Measurements from ENCODE around the gene SCP2D1.
"Not testable (repeated sequence)": the region's sequence is repeated elsewhere in the genome, so short reads cannot be mapped to it uniquely, and the experiment has no call there.

The SCP2D1 gene

DNA sequence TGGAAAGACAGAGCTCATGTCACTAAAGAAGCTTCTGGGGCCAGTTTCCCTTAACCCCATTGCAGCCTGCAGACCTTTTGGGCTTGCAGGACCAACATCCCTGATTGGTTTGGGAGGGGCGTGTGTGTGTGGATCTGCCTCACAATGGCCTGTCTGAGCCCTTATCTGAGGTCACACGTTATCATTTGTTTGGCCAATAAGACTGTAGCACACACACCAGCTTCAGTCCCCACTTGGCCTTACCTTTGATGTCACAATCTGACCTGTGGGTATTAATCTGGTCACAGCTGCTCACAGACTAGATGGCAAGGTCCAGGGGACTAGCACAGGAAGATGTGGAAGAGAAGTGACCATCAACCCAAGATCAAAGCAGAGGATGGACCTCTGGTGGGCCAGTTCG lies at the start of gene SCP2D1:
Gene SCP2D1 (plus strand): TSS at position 301 of the 400 bp plus-strand sequence. CDS start 33 bp downstream, at position 334.
- DNase-seq (ENCODE audit: low spot score) = no peak

DNA sequence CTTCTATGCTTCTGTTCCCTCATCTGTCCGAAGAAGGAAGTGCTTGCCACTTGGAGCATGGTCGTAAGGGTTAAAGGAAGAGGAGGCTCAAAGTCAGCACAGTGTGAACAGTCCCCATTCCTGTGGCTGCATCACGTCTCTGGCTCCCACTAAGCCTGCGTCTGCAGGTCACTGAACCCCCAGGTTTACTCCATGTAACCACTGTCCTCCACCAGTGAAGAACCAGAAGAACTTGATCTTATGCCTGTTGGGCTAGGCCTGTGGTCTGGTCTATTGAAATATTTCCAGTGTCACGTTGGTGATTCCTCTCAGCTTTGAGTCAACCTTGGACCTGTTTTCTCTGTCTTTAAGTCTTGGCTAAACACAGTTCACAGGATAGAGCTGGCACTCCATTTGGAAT lies 45.9 kb upstream of the SCP2D1 start:
- no peak for DNase-seq (ENCODE audit: low spot score)

DNA sequence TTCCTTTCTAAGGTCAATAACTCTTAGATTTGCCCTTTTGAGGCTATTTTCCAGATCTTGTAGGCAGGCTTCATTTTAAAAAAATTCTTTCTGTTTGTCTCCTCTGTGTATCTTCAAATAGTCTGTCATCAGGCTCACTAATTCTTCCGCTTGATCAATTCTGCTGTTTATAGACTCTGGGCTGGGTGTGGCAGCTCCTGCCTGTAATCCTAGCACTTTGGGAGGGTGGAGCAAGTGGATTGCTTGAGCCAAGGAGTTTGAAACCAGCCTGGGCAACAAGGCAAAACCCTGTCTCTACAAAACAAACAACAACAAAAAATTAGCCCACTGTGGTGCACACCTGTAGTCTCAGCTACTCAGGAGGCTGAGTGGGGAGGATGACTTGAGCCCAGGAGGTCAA lies 40.0 kb upstream of the SCP2D1 start:
- no peak for DNase-seq (ENCODE audit: low spot score)

DNA sequence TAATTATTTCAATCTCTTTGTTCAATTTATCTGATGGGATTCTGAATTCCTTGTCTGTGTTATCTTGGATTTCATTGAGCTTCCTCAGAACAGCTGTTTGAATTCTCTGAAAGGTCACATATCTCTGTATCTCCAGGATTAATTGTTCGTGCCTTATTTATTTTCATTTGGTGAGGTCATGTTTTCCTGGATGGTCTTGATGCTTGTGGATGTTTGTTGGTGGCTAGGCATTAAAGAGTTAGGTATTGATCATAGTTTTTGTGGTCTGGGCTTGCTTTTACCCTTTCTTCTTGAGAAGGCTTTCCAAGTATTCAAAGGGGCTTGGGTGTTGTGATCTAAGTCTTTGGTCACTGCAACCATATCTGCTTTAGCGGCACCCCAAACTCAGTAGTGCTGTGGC lies 39.4 kb upstream of the SCP2D1 start:
- DNase-seq (ENCODE audit: low spot score) = no peak

DNA sequence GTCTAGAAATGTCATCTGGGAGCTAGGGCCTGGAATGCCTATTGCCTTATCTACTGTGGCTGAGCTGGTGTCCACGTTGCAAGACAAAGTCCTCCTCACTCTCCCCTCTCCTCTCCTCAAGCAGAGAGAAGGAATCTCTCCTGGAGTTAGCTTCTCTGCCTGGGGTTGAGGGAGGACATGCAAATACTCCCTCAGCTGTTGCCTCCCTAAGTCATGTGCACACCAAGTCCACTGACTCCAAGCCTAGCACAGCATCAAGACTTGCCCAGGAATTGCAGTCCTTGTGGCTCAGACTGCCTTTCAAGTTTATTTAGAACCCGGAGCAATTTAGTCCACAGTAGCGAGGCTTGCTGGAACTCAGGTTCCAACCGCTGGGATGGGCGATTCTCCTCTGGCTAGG lies 38.0 kb upstream of the SCP2D1 start:
- no peak for DNase-seq (ENCODE audit: low spot score)

DNA sequence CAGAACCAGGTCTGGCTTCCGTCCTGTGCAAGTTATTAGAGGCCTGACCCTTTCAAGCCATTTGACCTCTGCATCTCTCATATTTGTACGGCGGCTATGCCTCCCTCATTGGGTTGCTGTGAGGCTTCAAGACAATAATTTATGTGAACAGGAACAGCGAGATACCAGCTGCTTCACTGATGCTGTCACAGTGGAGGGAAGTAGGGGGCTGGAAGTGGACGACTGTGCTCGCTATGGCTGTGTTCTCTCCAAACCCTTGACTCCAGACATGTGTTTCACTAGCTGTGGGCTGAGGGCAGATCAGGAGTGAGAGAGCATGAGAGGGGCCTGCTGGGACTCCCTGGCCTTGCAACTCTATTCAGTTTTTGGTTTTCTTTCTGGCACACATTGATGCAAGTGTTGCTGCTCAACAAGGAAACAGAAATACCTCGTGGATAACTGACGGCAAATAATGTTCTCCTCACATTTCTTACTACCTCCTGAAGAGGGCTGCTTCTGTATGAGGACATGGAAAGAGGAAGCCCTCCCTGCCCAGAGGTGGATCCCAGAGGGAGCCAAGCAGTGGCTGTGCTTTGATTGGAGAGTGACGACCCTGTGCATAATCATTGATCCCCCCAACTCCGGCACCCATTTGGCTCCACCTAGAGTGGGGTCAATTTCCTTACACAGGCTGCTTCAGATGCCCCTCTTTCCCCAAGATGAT lies 34.7 kb upstream of the SCP2D1 start:
- no peak for DNase-seq (ENCODE audit: low spot score)

DNA sequence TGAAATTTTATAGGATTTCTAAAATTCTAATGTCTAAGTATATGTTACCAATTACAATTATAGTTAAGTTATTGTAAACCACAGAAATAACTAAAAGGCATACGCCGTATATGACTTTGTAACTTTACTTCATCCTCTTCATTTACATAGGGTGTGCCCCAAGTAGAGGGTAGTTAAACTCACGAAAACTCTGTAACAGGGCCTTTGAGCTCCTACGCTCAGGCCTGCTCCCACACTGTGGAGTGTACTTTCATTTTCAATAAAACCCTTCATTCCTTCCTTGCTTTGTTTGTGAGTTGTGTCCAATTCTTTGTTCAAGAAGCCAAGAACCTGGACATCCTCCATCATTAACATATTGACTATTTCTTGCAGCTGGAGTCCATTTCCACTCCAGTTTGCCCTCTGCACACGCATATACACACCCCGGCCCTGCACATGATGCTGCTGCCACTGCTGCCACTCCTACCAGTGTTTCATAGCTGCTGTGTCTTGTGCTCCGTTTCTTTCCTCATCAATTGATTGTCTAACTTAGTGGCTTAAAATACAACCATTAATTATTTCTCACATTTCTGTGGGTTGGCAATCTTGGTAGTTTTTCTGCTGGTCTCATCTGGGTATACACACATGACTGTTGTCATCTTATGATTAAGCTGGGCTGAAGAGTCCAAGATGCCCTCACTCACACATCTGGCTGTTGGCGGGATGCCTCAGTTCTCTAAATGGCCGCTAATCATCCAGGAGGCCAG lies 33.0 kb upstream of the SCP2D1 start:
- DNase-seq (ENCODE audit: low spot score) = no peak

DNA sequence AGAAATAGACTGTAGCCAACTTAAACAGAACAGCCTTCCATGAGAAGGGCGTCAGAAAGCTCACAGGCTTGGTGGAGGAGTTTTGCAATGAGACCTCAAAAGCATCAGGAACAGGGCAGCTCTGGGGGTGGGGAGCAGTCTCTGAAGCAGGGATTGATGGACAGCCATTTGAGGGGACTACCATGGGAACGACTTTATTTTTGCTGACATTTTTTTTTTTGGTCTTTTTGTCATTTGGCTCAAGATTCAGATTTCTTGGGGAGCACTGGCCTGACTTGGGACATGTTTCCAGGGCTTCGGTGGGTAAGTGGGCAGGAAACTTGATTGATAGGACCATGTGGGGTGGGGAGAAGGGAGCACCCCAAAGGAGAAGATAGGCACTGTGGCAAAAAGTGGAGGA lies 32.1 kb upstream of the SCP2D1 start:
- DNase-seq (ENCODE audit: low spot score) = no peak

DNA sequence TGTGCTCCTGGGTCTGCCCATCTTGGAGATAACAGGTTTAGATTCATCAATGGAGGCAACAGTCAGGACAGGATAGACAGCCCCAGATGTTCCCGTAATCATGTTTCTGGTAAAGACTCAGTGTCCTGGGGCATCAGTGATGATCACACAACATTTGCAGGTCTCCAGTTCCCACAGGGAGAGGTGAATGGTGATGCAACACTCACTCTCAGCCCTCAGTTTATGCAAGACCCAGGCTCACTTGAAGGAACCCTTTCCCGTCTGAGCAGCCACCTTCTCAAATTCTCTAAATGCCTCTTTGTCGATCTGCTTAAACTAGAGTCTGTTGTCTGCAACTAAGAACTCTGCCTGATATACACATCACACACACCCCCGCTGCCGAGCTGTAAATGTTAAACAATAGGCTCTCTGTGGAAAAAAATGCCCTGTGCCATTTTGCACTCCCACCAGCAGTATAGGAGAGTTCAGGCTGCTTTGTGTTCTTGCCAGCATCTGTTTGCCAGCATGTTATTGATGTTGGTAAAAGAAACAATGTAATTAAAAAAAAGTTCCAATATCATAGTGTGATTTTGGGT lies 30.1 kb upstream of the SCP2D1 start:
- no peak for DNase-seq (ENCODE audit: low spot score)

DNA sequence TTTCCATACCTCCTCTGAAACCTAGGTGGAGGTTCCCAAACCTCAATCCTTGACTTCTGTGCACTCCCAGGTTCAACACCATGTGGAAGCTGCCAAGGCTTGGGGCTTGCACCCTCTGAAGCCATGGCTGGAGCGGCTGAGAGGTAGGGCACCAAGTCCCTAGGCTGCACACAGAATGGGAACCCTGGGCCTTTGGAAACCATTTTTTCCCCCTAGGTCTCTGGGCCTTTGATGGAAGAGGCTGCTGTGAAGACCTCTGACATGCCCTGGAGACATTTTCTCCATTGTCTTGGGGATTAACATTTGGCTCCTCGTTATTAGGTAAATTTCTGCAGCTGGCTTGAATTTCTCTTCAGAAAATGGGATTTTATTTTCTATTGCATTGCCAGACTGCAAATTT lies 26.5 kb upstream of the SCP2D1 start:
- DNase-seq (ENCODE audit: low spot score) = not testable (repeated sequence)

DNA sequence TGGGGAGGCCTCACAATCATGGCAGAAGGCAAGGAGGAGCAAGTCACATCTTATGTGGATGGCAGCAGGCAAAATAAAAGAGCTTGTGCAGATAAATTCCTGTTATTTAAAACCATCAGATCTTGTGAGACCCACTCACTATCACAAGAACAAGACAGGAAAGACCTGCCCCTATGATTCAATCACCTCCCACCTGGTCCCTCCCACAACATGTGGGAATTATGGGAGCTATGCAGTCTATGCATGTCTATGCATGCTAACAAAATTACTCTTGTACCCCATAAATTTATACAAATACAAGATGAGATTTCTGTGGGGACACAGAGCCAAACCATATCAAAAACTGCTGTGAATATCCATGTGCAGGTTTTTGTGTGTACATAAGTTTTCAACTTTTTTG lies 25.6 kb upstream of the SCP2D1 start:
- DNase-seq (ENCODE audit: low spot score) = no peak

DNA sequence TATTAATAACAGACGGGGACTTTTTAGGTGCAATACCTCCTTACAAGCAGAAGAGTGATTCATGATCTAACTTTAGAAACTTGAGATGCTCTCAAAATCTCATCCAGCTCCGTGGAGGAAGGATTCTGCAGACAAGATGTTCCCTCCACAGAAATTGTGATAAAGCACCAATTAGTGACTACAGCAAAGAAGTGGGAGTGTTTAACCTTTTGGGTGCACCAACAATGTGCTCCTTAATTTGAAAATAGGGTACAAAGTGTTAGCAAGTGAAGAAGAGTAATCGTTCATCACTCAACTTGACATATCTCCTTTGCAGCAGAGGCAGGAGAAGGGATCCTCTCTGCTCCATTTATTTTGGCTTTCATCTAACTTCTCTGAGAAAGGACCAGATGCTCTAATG lies 22.8 kb upstream of the SCP2D1 start:
- no peak for DNase-seq (ENCODE audit: low spot score)

DNA sequence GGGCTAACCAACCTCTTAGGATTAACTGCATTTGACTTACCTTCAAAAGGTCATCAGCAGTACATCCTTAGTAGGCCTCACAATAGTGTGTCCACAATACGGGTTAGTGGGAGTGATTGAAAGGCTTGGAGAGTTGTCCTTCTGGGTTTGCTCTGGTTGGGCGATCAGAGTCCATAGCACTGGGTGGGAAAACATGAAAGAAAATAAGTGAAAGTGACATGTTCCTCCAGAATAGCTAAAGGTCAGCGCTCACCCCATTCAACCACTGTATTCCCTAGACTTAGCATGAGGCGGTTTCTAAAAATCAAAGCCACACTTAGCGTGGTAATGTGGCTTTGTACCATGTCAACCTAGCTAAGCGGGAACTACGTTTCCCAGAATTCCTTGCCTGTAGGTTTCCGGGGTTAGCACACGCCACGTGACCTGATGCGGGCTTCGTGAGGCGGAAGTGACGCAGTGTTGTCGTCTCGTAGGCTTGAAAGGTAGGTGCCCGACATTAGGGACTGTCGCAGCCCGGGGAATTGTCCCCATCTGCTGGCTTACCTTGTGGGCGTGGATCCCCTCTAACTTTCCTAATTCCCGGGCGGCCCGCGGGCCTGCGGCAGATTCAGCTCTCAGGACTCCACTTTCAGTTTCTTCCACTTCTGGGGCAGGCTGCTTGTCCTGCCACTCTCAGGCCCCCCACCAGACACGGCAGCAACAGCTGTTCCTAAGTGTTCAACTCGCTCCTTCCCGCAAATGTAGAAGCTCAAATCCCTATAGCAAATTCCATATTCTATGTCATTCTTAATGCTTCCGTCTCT lies 19.8 kb upstream of the SCP2D1 start:
- DNase-seq (ENCODE audit: low spot score) = peak; percentile 93

DNA sequence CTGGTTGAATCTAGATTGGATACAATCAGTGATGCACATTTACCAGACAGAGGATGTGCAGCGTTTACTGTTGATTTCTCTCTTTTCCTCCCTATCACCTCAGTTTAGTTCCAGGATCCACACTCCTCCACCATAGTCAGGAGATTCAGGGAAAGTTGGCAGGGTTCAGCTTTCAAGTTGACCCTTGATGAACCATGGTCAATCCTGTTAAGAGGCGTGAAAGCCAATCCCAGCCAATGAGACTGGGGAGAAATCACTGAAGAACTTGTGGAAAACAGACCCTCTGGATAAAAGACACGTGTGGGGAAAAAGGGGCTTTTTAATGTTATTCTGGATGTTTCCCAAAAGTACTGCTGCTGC lies 19.2 kb upstream of the SCP2D1 start:
- no peak for DNase-seq (ENCODE audit: low spot score)

DNA sequence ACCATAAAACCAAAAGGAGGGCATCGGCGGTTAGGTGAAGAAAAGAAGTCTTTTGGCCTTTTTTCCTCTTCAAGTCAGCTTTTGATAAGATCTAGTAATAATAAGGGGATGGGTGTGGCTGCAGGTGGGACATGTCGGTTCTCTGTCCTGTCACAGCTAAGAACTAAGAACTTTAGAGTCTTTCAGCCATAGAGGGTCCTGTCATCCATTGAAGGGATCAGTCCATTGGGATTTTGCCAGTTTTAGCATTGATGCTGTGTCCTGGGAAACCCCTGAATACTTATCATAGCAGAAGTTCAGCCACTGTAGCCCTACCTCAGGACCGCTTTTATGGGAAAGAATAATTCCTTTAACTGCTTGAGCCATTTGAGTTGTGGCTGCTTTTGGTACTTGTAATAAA lies 18.2 kb upstream of the SCP2D1 start:
- no peak for DNase-seq (ENCODE audit: low spot score)

DNA sequence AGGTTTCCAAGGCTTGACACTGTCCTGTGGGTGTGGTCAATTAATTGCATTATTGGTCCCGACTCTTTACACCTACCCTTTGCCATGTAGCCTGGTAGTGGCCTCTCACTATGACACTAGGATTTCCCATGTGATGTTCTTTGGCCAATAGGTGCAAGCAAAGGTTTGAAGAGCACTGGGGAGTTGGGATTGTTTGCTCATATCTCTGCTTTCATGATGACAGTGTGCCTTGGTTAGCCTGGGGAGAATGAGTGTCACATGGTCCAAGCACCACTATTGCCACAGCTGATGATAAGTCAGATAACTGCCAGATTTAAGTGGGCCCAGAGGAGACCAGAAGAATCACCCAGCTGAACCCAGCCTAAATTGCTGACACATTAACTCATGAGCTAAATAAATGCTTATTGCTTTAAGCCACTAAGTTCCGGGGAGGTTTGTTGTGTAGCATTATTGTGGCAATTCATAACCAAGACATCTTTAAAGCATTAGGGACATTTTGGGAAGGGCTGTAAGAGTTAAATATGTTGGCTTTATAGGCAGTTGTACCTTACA lies 17.2 kb upstream of the SCP2D1 start:
- no peak for DNase-seq (ENCODE audit: low spot score)

DNA sequence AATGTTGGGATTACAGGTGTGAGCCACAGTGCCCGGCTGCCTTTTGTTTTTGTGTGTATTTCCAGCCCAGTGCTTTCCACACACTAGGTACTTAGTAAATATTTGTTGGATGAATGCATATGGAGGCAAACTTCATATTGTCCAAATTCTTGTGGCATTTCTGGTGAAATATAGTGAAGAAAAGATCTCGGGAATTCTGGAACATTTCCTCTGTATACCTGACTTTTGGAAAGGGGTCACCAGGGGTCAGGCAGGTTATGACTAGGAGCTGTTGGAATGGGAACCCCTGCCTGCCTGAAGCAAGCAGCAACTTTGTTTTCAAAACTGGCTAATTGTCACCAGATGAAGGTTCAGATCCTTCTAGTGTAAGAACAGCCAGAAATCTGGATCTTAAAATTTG lies 12.1 kb upstream of the SCP2D1 start:
- no peak for DNase-seq (ENCODE audit: low spot score)

DNA sequence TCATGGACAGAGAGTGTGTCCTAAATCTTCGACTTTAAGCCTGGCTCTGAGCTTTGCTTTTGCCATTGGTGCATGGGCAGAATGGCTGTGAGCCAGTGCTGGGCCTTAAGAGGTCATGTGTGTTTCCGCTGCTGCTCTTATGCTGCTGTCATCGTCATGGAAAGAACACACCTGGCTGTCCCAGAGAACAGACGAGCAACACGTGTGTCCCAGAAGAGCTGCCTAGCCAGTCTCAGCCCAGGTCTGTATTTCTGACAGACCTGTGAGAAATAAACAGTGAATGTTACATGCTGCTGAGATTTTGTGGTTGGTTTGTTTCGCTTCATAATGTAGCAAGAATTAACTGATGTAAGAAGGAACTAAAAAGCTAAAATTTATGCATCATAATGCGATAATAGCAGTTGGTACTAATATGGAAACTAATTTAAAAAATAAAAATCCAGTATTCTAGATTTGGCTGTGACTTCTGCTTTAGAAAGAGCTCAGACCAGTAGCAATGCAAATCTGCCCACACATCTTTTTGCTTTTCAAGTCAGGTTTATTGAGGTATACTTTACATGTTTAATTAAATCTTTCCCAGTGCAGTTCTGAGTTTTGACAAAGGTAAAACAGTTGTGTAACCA lies 11.5 kb upstream of the SCP2D1 start:
- no peak for DNase-seq (ENCODE audit: low spot score)

DNA sequence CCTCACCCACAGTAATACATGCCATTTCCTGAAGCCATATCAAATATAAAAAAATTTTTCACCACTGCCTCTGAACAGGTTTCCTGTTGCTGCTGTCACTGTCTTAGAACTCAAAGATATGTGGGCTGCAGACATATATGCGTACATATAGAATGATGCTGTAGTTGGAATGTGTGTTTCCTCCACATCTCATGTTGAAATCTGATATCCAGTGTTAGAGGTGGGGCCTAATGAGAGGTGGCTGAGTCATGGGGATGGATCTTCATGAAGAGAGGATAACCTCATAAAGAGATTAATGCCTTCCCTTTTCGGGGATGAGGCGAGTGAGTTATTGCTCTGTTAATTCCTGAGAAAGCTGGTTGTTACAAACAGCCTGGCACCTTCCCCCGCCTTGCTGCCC lies 7.7 kb upstream of the SCP2D1 start:
- DNase-seq (ENCODE audit: low spot score) = no peak

DNA sequence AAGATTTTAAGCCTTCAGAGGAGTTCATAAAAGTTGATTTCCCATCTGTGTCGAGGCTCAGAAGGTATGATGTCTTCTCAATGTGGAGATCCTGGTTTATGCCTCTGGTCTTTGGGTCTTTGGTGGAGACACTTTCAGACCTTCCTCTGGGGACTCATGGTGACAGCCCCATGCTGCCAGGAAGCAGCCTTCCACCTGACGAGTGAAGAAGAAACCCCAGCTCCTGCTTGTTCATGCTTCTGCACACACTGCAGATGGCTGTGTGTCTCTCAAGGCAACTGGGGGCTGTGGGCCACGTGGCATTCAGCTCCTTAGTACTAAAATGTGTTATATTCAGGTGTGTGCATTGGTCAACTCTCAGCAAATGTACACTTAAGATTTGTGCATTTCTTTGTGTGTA lies 4.9 kb upstream of the SCP2D1 start:
- no peak for DNase-seq (ENCODE audit: low spot score)

DNA sequence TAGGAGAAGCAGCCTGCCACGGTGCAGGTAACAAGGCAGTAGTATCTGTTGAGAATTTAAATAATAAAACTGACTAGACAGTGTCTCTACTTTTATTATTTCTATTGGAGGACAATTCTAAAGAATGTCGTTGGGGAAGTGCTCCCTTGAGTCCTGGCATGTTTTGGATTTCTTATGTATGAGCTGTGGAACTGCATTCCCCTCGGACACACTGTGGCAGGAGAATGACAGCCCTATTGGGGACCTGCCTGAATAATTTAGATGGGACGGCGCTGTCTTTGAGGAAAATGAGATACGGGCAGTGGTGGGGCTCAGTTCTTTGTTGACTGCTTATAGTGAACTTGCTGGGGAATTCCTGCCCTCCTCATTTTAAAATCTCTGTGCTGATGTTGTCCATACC lies 2.4 kb upstream of the SCP2D1 start:
- no peak for DNase-seq (ENCODE audit: low spot score)

DNA sequence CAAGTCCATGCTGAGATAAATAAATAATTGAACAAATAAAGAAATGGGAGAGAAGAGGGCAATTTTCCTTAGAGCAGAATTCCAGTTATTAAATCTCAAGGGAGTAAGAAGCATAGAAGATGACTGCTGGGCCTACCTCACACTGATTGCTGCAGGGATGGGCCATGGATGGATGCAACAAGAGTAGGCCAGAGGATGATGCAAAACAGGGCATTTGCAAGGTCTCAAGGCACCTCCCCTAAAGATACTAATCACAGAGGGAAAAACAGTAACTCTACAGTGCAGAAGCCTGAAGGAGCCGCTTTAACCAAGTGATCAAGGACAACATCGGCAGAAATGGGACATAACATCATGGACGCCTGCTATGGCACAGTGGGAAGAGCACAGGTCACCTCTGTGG lies 1.7 kb upstream of the SCP2D1 start:
- no peak for DNase-seq (ENCODE audit: low spot score)

Measured in hematopoietic multipotent progenitor cell treated with erythropoietin and hydrocortisone succinate and interleukin-3 and kit ligand, for 15 days (in vitro differentiated cells).